ENCODE results near the gene STK39. TPM values are rescaled to one million over a fixed set of nuclear protein-coding genes. Genes with fewer than 3 reads are reported as not detected.
A peak's percentile ranks its signal among the peaks of the same experiment; 100 is the strongest.
"Not testable (repeated sequence)": the region's sequence is repeated elsewhere in the genome, so short reads cannot be mapped to it uniquely, and the experiment has no call there.

Gene STK39
- total and polyA plus RNA-seq, 9 of the 15 experiments (the other 6 are each of a cell fraction or from before 2014, with no cell fraction given), result 0.19 to 0.76 (median 0.51) TPM

DNA sequence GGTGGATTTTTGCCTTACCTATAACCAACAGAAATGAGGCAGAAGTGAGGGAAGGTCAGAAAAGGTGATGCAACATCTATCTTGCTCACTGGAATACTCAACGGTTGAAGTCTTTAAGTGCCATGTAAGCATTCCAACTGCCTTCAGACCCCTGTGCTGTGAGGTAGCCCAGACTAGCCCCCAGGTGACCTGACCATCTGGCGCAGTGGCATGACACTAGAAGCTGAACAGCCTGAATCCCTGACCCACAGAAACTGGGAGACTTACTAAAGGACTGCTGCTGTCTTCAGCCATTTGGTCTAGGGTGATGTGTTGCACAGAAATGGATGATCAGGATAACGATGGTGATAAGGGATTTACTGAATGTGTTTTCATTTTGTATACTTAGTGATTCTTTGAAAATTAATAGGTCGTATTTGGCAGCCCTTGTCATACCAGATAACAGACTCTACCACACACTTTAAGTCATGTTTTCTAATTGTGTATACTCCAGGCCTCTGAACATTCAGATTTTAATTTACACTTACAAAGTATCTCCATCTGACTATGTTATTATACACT is 161.5 kb downstream of the STK39 start (continued):
- no peak for TF ChIP-seq MYC (IDR thresholded peaks at IDR 0.05; ENCODE audit: low read depth, low read length)
- TF ChIP-seq MYC (CRISPR knock-in tag; IDR thresholded peaks at IDR 0.05; ENCODE audit: borderline replicate concordance, low read depth), result no peak

DNA sequence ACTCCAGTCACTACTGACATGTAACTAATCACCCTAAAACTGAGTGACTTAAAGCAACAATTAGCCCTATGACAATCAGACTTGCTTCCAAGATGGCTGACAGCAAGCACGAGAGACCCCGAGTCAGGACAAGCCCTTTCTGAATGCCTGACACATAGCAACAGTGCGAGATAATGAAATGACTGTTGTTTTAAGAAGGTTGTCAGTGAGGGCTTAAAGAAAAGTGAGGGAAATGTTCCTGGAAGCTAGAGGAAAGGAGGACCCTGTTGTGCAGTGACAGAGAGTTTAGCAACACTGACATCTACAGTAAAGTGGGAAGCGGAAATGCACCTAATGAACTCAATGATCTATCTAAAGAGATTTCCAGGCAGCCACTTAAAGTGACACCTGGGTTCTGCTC is 163.1 kb downstream of the STK39 start:
- in situ Hi-C loops (cut with MboI) (no loop called here), intact Hi-C loops (cut with micrococcal nuclease) (no loop called here)
- WGBS (ENCODE audit: insufficient coverage, low coverage, missing lambda C conversion rate), result 0% methylated on average over 4 of the region's 4 CpGs
- FAIRE-seq (no peak), DNase-seq (ENCODE audit: extremely low read depth in 1 of 4, low spot score in 3 of 4) (no peak), ATAC-seq (no peak)
- H3K4me2 ChIP-seq (ENCODE audit: insufficient read depth, low read length), result no peak overlapping the region
- H3K27ac ChIP-seq (ENCODE audit: extremely low read depth, low read depth, low read length), result no peak overlapping the region
- ChIA-PET CTCF (ENCODE audit: low intra/inter-chr PET ratio) (no interaction called here), POLR2A (interaction anchor here (1.6 kb wide), 1 partner anchor 8 kb away, joined by 5 read pairs; no protein-coding TSS in a partner anchor)
- no peaks in the 10 kb centered on the region for H3K36me3 ChIP-seq (ENCODE audit: control insufficient read depth, insufficient read depth, low read length)
- H3K9me3 ChIP-seq (replicated peaks; ENCODE audit: control insufficient read depth, insufficient read depth, low read depth, low read length), result no peaks in the 10 kb centered on the region
- no peaks in the 10 kb centered on the region for H3K79me2 ChIP-seq (ENCODE audit: control insufficient read depth, insufficient read depth, low read length)
- no peak overlapping the region for H2AFZ ChIP-seq (ENCODE audit: low read depth, low read length)
- no peaks in the 10 kb centered on the region for H3K9me1 ChIP-seq (ENCODE audit: control insufficient read depth, insufficient read depth, low read length)
- no peaks in the 10 kb centered on the region for H4K20me1 ChIP-seq (replicated peaks; ENCODE audit: control insufficient read depth, insufficient read depth, low read length)
- H3K4me1 ChIP-seq (replicated peaks in 1 of 2; ENCODE audit: control insufficient read depth in 2 of 2, insufficient read depth in 2 of 2, low read length in 2 of 2), result no peaks in the 10 kb centered on the region
- H3K9ac ChIP-seq (ENCODE audit: insufficient read depth in 1 of 2, low read depth in 2 of 2, low read length in 2 of 2), result no peak overlapping the region
- TF ChIP-seq, protein P1, sequence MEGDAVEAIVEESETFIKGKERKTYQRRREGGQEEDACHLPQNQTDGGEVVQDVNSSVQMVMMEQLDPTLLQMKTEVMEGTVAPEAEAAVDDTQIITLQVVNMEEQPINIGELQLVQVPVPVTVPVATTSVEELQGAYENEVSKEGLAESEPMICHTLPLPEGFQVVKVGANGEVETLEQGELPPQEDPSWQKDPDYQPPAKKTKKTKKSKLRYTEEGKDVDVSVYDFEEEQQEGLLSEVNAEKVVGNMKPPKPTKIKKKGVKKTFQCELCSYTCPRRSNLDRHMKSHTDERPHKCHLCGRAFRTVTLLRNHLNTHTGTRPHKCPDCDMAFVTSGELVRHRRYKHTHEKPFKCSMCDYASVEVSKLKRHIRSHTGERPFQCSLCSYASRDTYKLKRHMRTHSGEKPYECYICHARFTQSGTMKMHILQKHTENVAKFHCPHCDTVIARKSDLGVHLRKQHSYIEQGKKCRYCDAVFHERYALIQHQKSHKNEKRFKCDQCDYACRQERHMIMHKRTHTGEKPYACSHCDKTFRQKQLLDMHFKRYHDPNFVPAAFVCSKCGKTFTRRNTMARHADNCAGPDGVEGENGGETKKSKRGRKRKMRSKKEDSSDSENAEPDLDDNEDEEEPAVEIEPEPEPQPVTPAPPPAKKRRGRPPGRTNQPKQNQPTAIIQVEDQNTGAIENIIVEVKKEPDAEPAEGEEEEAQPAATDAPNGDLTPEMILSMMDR (IDR thresholded peaks at IDR 0.05 in 2 of 3, conservative IDR thresholded peaks at IDR 0.05 in 1 of 3; ENCODE audit: insufficient read depth in 2 of 3, low read depth in 1 of 3, low read length in 3 of 3), result peak in 1 of 3 experiments; percentile 8; a peak in 2 of 6 replicates
- no peak for TF ChIP-seq DIDO1 (tag; IDR thresholded peaks at IDR 0.05; ENCODE audit: low read depth)
- no peak overlapping the region for H3K4me3 ChIP-seq
- no peaks in the 10 kb centered on the region for H3K27me3 ChIP-seq (ENCODE audit: control insufficient read depth in 2 of 2, insufficient read depth in 2 of 2, low read length in 2 of 2)
- BruUV-seq (replicated peaks), result no TSS peak

DNA sequence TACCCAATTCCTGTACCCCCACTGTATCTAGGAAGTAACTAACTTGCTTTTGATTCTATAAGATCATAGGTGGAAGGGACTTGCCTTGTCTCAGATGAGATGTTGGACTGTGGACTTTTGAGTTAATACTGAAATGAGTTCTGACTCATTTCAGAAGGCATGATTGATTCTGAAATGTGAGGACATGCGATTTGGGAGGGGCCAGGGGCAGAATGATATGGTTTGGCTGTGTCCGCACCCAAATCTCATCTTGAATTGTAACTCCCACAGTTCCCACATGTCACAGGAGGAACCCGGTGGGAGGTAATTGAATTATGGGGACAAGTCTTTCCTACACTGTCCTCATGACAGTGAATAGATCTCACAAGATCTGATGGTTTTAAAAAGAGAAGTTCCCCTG is 165.9 kb downstream of the STK39 start:
- H3K36me3 ChIP-seq (ENCODE audit: control insufficient read depth, insufficient read depth, low read length); H3K4me2 ChIP-seq (ENCODE audit: insufficient read depth, low read length); DNase-seq (ENCODE audit: extremely low read depth in 1 of 4, low spot score in 3 of 4); BruUV-seq (replicated peaks); H3K4me1 ChIP-seq (replicated peaks in 1 of 2; ENCODE audit: control insufficient read depth in 2 of 2, insufficient read depth in 2 of 2, low read length in 2 of 2); H3K27ac ChIP-seq (ENCODE audit: extremely low read depth, low read depth, low read length); H3K4me3 ChIP-seq; CTCF ChIA-PET (ENCODE audit: low intra/inter-chr PET ratio); H3K9me3 ChIP-seq (replicated peaks; ENCODE audit: control insufficient read depth, insufficient read depth, low read depth, low read length); FAIRE-seq; H2AFZ ChIP-seq (ENCODE audit: low read depth, low read length); in situ Hi-C loops (cut with MboI); H4K20me1 ChIP-seq (replicated peaks; ENCODE audit: control insufficient read depth, insufficient read depth, low read length); H3K9me1 ChIP-seq (ENCODE audit: control insufficient read depth, insufficient read depth, low read length); H3K9ac ChIP-seq (ENCODE audit: insufficient read depth in 1 of 2, low read depth in 2 of 2, low read length in 2 of 2); H3K27me3 ChIP-seq (ENCODE audit: control insufficient read depth in 2 of 2, insufficient read depth in 2 of 2, low read length in 2 of 2); intact Hi-C loops (cut with micrococcal nuclease); POLR2A ChIA-PET; H3K79me2 ChIP-seq (ENCODE audit: control insufficient read depth, insufficient read depth, low read length); ATAC-seq: not testable (repeated sequence)
- WGBS (ENCODE audit: insufficient coverage, low coverage, missing lambda C conversion rate), result 0% methylated on average over 3 of the region's 3 CpGs

All from K562 (cell line).